HepG2 (cell line): ENCODE data around the gene RPS6KB1. TPM values are rescaled to one million over a fixed set of nuclear protein-coding genes. Genes with fewer than 3 reads are reported as not detected.

Source experiments
- ATAC-seq: fragments of 200-7000 bp; cut with Tn5 transposase; 3 replicates; pipeline ENCODE4 v1.9.1; 2020; ENCODE audit warnings: mild to moderate bottlenecking, moderate library complexity
- BruUV-seq: library from RNA; stranded (reverse); fragments of 400-500 nt; replicated peaks from 2 replicates; lab custom pipeline; 2021; lab: Mats Ljungman, UMichigan
- CTCF ChIA-PET: fragments of 300-600 bp; formaldehyde crosslinking; extraction: SDS; loops from one replicate; lab custom pipeline; 2021; ENCODE audit warnings: low total read pairs, inconsistent platforms, low intra/inter-chr PET ratio; lab: Yijun Ruan, JAX
- POLR2A ChIA-PET: fragments of 350-600 bp; sonication (Branson Sonifier 250); formaldehyde crosslinking; loops from one replicate; lab custom pipeline; 2020; ENCODE audit warnings: antibody characterized with exemption, inconsistent platforms; lab: Yijun Ruan, JAX
- DNase-seq: peaks from one replicate; pipeline ENCODE4 v3.0.0-alpha.2; 2015; ENCODE audit warnings: low spot score
- FAIRE-seq: peaks from 3 replicates; lab custom pipeline; 2011; peaks lifted over from hg19 to GRCh38; lab: Jason Lieb, UNC
- H2AFZ ChIP-seq: one replicate; pipeline ENCODE4 v1.6.1; 2011; ENCODE audit warnings: low read length, inconsistent platforms
- H3K27ac ChIP-seq: fragments of 300-600 bp; 3 replicates; pipeline ENCODE4 v1.8.0; 2011; ENCODE audit warnings: mixed run types, mild to moderate bottlenecking, mixed read lengths, low read length, inconsistent platforms; ENCODE audit not compliant: insufficient read depth; ENCODE audit errors: extremely low read length
- H3K27me3 ChIP-seq, 2 experiments: fragments of 200-600 bp in 1 of 2; 2 replicates in 1 of 2; 3 replicates in 1 of 2; pipeline versions ENCODE4 v1.6.0 to v1.8.0; 2011; ENCODE audit warnings: low read length in 2 of 2, mild to moderate bottlenecking in 2 of 2, moderate library complexity in 2 of 2, inconsistent platforms in 1 of 2; ENCODE audit not compliant: insufficient read depth in 2 of 2, control insufficient read depth in 1 of 2
- H3K36me3 ChIP-seq, 2 experiments: fragments of 200-600 bp in 1 of 2; replicated peaks in 1 of 2; 2 replicates in 1 of 2; 3 replicates in 1 of 2; pipeline versions ENCODE4 v1.5.1 to v1.8.0; 2011; ENCODE audit warnings: low read length in 2 of 2, inconsistent platforms in 1 of 2; ENCODE audit not compliant: insufficient read depth in 2 of 2, control insufficient read depth in 1 of 2
- H3K4me1 ChIP-seq: 2 replicates; pipeline ENCODE4 v1.5.1; 2012; ENCODE audit warnings: low read length, inconsistent platforms; ENCODE audit not compliant: insufficient read depth
- H3K4me2 ChIP-seq: 2 replicates; pipeline ENCODE4 v1.6.0; 2011; ENCODE audit warnings: low read depth, low read length, inconsistent platforms
- H3K4me3 ChIP-seq, 3 experiments: fragments of 200-600 bp in 1 of 3; sonication (generic), shearing (Covaris generic) in 1 of 3; replicated peaks in 1 of 3; 2 replicates each; pipeline ENCODE4 v1.5.1; 2011 to 2016; ENCODE audit warnings: low read length in 3 of 3, inconsistent platforms in 2 of 3, low read depth in 2 of 3, mild to moderate bottlenecking in 2 of 3, control low read depth in 1 of 3, mixed read lengths in 1 of 3; ENCODE audit not compliant: insufficient read depth in 1 of 3
- H3K79me2 ChIP-seq: one replicate; pipeline ENCODE4 v1.6.1; 2011; ENCODE audit warnings: low read length, inconsistent platforms; ENCODE audit not compliant: insufficient read depth
- H3K9ac ChIP-seq: 2 replicates; pipeline ENCODE4 v1.6.0; 2011; ENCODE audit warnings: mild to moderate bottlenecking, low read depth, low read length, inconsistent platforms; ENCODE audit not compliant: insufficient read depth
- H3K9me3 ChIP-seq: 2 replicates; pipeline ENCODE4 v1.5.1; 2012; ENCODE audit warnings: mild to moderate bottlenecking, low read length
- H4K20me1 ChIP-seq: 2 replicates; pipeline ENCODE4 v1.6.0; 2011; ENCODE audit warnings: inconsistent platforms, mild to moderate bottlenecking, low read length, moderate library complexity; ENCODE audit not compliant: insufficient read depth
- AGO1 ChIP-seq: fragments of 200-400 bp; formaldehyde crosslinking; IDR thresholded peaks from 2 replicates; pipeline ENCODE4 v1.6.1; 2017; ENCODE audit warnings: mild to moderate bottlenecking, low read depth, low read length, moderate library complexity; ENCODE audit not compliant: poor library complexity, severe bottlenecking
- ATF6 ChIP-seq: sonication (generic); formaldehyde crosslinking; conservative IDR thresholded peaks from 2 replicates; pipeline ENCODE4 v1.4.0; 2020; ENCODE audit warnings: missing genetic modification reagents
- CREBL2 ChIP-seq: sonication (generic); formaldehyde crosslinking; IDR thresholded peaks from 2 replicates; pipeline ENCODE4 v1.8.1; 2023; ENCODE audit warnings: missing genetic modification reagents, mild to moderate bottlenecking, borderline replicate concordance
- GFI1 ChIP-seq: sonication (generic); formaldehyde crosslinking; IDR thresholded peaks from 2 replicates; pipeline ENCODE4 v1.5.0; 2020; ENCODE audit warnings: missing genetic modification reagents, mild to moderate bottlenecking, borderline replicate concordance
- HBP1 ChIP-seq: IDR thresholded peaks from 2 replicates; pipeline ENCODE4 v1.6.1; 2016; ENCODE audit warnings: low read depth, control low read depth
- NFATC3 ChIP-seq: sonication (generic); formaldehyde crosslinking; IDR thresholded peaks from 2 replicates; pipeline ENCODE4 v1.5.1; 2020; ENCODE audit warnings: mild to moderate bottlenecking, missing genetic modification reagents
- NR2F1 ChIP-seq, 2 experiments: fragments of 450-650 bp in 1 of 2; formaldehyde crosslinking in 1 of 2; IDR thresholded peaks; 2 replicates each; pipeline versions ENCODE4 v1.5.0 to v1.6.1; 2016 to 2020; ENCODE audit warnings: mild to moderate bottlenecking in 1 of 2, missing compliant biosample characterization in 1 of 2, missing genetic modification reagents in 1 of 2, moderate library complexity in 1 of 2
- PHF21A ChIP-seq: sonication (generic); formaldehyde crosslinking; IDR thresholded peaks from 2 replicates; pipeline ENCODE4 v1.5.0; 2020; ENCODE audit warnings: mild to moderate bottlenecking, missing genetic modification reagents
- PLSCR1 ChIP-seq: sonication (generic); formaldehyde crosslinking; IDR thresholded peaks from 2 replicates; pipeline ENCODE4 v1.5.0; 2020; ENCODE audit warnings: missing genetic modification reagents, mild to moderate bottlenecking, borderline replicate concordance
- TEAD3 ChIP-seq: optimal IDR thresholded peaks from 2 replicates; pipeline ENCODE3; 2016; ENCODE audit warnings: borderline replicate concordance
- TFAP4 ChIP-seq: sonication (generic); IDR thresholded peaks from 2 replicates; pipeline ENCODE4 v1.6.1; 2016; ENCODE audit warnings: low read depth, borderline replicate concordance
- TGIF2 ChIP-seq: IDR thresholded peaks from 2 replicates; pipeline ENCODE4 v1.6.1; 2016; ENCODE audit warnings: control low read depth, missing compliant biosample characterization
- ZNF224 ChIP-seq: sonication (generic); formaldehyde crosslinking; IDR thresholded peaks from 2 replicates; pipeline ENCODE4 v1.5.0; 2020; ENCODE audit warnings: mild to moderate bottlenecking, missing genetic modification reagents
- ZNF362 ChIP-seq: sonication (generic); formaldehyde crosslinking; IDR thresholded peaks from 2 replicates; pipeline ENCODE4 v1.4.0; 2020; ENCODE audit warnings: missing genetic modification reagents, mild to moderate bottlenecking, borderline replicate concordance
- ZNF431 ChIP-seq: sonication (generic); formaldehyde crosslinking; IDR thresholded peaks from 2 replicates; pipeline ENCODE4 v1.9.0; 2022; ENCODE audit warnings: missing genetic modification reagents, low read depth, mild to moderate bottlenecking, borderline replicate concordance
- WGBS: methylation state at CpG from one replicate; pipeline ENCODE4 v1.1.6; 2017; ENCODE audit warnings: low lambda C conversion rate; 5-methylcytosine and 5-hydroxymethylcytosine counted together
- in situ Hi-C: cut with HindIII; loops from 2 replicates; pipeline ENCODE4 v1.10.0; 2017; ENCODE audit warnings: low pct_unique_long_range_greater_than_20kb; ENCODE audit not compliant: extremely low pct_ligation_motif_present
- intact Hi-C: fragments of 100-400 bp; cut with micrococcal nuclease; formaldehyde crosslinking; loops from one replicate; pipeline ENCODE4 v1.10.0; 2022; ENCODE audit not compliant: unreplicated experiment
- polyA plus RNA-seq, 8 experiments: library from polyadenylated mRNA; depleted of rRNA in 3 of 8; stranded (reverse) in 7 of 8; unstranded in 1 of 8; fragments of >200 nt; fragmentation: Illumina TruSeq in 4 of 8; extraction: Trizol in 4 of 8; gene quantifications; 2 replicates each; pipeline versions ENCODE4 v1.2.1 to v1.2.3, GENCODE V29; 2011 to 2016; ENCODE audit warnings: low read depth in 4 of 8, missing spikeins in 1 of 8, mixed read lengths in 1 of 8; ENCODE audit not compliant: insufficient read depth in 1 of 8
- total RNA-seq, 5 experiments: library from RNA; depleted of rRNA; stranded (reverse); fragments of >200 nt; fragmentation: Illumina TruSeq; extraction: Trizol; gene quantifications; 2 replicates each; pipeline ENCODE4 v1.2.3, GENCODE V29; 2016; ENCODE audit warnings: low read depth in 1 of 5

Gene RPS6KB1
- total and polyA plus RNA-seq, 2 of the 13 experiments (the other 11 are each of a cell fraction or from before 2014, with no cell fraction given): 16.5 to 42.2 TPM

- Histone ChIP-seq H3K27ac (peak overlapping the region; percentile 77), H3K9ac (peak overlapping the region; percentile 92), H3K36me3 (peaks cover 0 to 5% of the 10 kb centered on the region in 2 experiments; a peak in 1 of 5 replicates), H3K27me3 (no peaks in the 10 kb centered on the region; a peak in 1 of 5 replicates), H4K20me1 (peaks cover 15% of the 10 kb centered on the region; the same call in 1 of the 2 replicates), H3K4me3 (peak overlapping the region; percentile 64 to 98 (median 86)), H3K79me2 (peaks cover 71% of the 10 kb centered on the region), H3K4me1 (peaks cover 53% of the 10 kb centered on the region), H2AFZ (no peak overlapping the region), H3K4me2 (peak overlapping the region; percentile 89), H3K9me3 (no peaks in the 10 kb centered on the region)
- ATAC-seq: peak; percentile 58
- CTCF ChIA-PET: no interaction called here
- no TSS peak for BruUV-seq
- POLR2A ChIA-PET: interaction anchor here (0.8 to 2.3 kb wide), 9 partner anchors 11 to 275 kb away, joined by 3 to 12 read pairs (median 4); partner anchors contain the start of genes PTRH2, RNFT1 and VMP1
- no peak for FAIRE-seq
- intact Hi-C loops (loop anchor here (5.0 kb wide), 1 partner anchor 46 kb away; no protein-coding TSS in a partner anchor), in situ Hi-C loops (no loop called here)
- under 1% methylated on average over 9 of the region's 11 CpGs for WGBS
- DNase-seq: peak; percentile 39
- TF ChIP-seq ATF6 (CRISPR knock-in tag) (no peak), ZNF224 (CRISPR knock-in tag) (0 out of 2 replicates have a peak, but pooled peaks have one; percentile 83), HBP1 (CRISPR knock-in tag) (peak; percentile 1; the same call in 1 of the 2 replicates), NR2F1 (CRISPR knock-in tag; IDR thresholded peaks at IDR 0.05) (no peak), ZNF362 (CRISPR knock-in tag) (0 out of 2 replicates have a peak, but pooled peaks have one; percentile 29), PHF21A (CRISPR knock-in tag) (peak; percentile 1; the same call in 1 of the 2 replicates), PLSCR1 (CRISPR knock-in tag) (no peak), TEAD3 (CRISPR knock-in tag) (no peak), GFI1 (CRISPR knock-in tag) (0 out of 2 replicates have a peak, but pooled peaks have one; percentile 9), TGIF2 (peak; percentile 99), CREBL2 (CRISPR knock-in tag) (0 out of 2 replicates have a peak, but pooled peaks have one; percentile 22), TFAP4 (peak; percentile 96), NFATC3 (peak; percentile 7; the same call in 1 of the 2 replicates), ZNF431 (CRISPR knock-in tag) (peak; percentile 11; the same call in 1 of the 2 replicates), AGO1 (no peak)
Observed at GRCh38 chr17:59893676-59894100, 767 bp downstream of the RPS6KB1 start.
